ENCODE data around the gene SART3.
A peak's percentile ranks its signal among the peaks of the same experiment; 100 is the strongest.

SART3 gene

DNA sequence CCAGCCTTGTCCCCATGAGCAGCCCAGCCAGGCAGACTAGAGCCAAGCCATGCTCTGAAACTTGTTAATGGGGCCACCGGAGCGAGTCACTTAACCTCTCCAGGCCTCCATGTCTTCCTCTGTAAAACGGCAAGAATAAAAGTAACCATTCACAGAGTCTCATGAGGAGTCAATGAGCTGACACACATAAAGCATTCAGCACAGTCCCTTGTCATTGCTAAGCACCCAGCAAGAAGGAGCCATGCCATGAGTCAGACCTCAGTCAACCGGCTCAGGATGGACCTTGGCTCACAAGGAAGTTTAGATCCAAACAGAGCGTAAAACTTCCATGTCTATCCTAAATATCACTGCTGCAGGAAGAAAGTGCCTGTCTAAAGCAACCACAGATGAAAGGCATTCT lies 35.3 kb downstream of the SART3 start:
- no peak for DNase-seq (ENCODE audit: low read depth in 2 of 2, low spot score in 1 of 2)

DNA sequence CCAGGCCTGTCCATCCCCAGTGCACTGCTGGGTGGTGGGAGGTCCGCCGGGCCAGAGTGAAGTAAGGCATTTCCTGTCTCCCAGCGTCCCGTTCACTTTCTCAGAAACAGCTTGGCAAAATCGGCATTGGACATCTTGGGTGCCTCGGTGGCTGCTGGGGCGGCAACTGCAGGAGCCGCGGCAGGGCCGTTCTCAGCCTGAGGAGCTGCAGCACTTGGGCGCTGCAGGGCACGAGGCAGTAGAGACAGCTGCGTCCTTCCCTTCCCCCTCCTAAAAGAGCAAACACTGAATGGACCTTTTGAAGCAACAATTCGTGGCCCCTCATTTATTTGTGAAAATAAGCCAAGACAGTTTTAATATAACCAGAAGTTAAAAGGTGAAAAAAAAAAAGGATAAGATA lies 37.6 kb downstream of the SART3 start:
- no peak for DNase-seq (ENCODE audit: low read depth in 2 of 2, low spot score in 1 of 2)

DNA sequence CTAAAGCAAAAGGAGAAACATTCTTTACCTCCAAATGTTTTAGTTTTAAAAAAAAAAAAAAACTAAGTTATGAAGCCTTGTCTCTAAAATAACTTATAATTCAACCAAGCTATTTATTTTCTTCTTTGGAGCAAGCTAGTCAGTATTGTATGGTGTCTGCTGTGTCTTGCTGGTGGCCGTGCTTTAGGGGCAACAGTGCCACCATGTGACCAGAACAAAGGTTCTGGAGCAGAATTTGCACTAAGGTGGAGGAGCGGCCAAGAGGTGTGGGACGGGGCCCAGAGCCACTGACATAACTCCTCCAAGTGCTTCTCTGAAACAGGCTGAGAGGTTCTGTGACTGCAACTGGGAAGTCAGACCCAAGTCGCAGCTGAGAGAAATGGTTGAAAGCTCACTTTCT lies 41.4 kb downstream of the SART3 start:
- DNase-seq (ENCODE audit: low read depth in 2 of 2, low spot score in 1 of 2) = no peak

DNA sequence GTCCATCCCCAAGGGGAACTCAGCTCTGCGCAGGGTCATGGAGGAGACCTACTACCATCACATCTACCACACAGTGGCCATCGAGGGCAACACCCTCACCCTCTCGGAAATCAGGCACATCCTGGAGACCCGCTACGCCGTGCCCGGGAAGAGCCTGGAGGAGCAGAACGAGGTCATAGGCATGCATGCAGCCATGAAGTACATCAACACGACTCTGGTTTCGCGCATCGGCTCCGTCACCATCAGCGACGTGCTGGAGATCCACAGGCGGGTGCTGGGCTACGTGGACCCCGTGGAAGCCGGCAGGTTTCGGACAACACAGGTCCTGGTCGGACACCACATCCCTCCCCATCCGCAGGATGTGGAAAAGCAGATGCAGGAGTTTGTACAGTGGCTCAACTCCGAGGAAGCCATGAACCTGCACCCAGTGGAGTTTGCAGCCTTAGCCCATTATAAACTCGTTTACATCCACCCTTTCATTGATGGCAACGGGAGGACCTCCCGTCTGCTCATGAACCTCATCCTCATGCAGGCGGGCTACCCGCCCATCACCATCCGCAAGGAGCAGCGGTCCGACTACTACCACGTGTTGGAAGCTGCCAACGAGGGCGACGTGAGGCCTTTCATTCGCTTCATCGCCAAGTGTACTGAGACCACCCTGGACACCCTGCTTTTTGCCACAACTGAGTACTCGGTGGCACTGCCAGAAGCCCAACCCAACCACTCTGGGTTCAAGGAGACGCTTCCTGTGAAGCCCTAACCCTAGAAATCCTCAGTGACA lies 42.1 kb downstream of the SART3 start:
- no peak for DNase-seq (ENCODE audit: low read depth in 2 of 2, low spot score in 1 of 2)

DNA sequence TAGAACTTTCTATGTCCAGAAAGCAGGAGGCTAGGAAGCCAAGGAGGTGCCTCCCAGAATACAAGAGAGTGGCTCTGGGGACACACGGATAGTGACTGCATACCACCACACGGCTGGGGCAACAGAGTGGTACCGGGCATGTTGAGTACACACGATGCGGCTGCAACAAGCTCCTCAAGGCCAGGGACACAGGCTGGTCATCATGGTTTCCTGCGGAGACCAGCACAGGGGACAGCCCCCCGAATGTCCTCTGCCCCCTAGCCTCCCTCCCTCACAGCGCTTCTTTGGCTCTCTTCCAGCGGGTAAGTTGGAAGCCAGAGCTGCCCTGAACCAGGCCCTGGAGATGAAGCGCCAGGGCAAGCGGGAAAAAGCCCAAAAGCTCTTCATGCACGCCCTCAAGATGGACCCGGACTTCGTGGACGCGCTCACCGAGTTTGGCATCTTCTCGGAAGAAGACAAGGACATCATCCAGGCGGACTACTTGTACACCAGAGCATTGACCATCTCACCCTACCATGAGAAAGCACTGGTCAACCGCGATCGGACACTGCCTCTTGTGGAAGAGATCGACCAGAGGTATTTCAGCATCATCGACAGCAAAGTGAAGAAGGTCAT lies 42.8 kb downstream of the SART3 start:
- DNase-seq (ENCODE audit: low read depth in 2 of 2, low spot score in 1 of 2) = no peak

DNA sequence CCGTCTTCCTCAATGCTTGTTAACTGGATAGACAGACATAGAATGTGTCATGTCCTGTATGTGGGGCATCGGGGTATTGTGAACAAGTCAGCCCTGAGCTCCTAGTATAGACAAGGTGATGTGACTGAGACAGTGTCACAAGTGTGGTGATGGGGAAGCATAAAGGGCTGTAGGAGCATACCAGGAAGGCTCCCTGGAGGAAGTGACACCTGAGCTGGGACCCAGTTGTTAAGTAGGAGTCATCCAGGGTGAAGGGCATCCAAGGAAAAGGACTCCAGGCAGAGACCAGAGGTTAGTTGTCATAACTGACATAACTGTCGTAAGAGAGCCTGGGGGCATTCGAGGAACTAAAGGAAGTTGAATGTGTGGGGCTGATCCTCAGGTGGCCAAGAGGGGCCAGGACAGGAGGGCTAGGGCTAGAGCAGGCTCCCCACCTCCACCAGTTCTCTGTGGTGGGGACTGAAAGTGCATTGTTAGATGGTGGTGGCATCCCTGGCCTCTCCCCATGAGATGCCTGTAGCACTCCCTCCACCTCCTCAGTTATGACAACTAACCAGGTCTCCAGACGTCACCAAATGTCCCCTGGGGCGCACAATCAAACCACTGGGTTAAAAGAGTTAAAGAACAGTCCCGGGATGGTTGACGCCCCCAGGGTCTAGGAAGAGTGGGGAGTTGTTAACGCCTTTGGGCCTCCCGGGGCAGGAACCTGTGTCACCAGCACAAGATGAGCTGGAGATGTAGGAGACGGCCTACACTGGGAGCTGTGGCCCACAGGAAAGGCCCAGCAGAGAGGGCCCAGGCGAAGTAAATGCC lies 43.5 kb downstream of the SART3 start:
- DNase-seq (ENCODE audit: low read depth in 2 of 2, low spot score in 1 of 2) = no peak

DNA sequence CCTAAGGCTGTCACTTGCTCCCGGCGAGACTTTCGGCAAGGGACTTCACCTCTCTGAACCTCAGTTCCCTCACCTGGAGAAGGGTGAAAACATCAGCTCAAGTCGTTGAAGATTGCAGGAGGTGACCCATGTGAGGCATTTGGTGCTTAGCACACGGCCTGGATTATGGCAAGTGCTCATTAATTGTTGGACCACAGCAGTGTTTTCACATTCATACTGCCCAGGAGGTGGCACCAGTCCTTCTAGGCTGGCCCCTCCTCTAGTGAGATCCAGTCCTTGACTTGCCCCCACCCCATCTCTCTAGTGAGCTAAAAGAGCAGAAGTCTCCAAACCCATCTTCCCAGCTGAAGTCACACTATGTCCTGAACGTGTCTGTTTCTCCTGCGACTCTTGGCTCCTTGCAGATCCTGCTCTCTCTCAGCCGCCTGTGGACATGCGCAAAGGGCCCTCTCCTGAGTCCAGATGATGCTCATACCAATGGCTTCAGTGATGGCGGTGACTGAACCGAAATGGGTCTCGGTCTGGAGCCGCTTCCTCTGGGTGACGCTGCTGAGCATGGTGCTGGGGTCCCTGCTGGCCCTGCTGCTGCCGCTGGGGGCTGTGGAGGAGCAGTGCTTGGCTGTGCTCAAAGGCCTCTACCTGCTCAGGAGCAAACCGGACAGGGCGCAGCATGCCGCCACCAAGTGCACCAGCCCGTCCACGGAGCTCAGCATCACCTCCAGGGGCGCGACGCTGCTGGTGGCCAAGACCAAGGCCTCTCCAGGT lies 44.3 kb downstream of the SART3 start:
- no peak for DNase-seq (ENCODE audit: low read depth in 2 of 2, low spot score in 1 of 2)

DNA sequence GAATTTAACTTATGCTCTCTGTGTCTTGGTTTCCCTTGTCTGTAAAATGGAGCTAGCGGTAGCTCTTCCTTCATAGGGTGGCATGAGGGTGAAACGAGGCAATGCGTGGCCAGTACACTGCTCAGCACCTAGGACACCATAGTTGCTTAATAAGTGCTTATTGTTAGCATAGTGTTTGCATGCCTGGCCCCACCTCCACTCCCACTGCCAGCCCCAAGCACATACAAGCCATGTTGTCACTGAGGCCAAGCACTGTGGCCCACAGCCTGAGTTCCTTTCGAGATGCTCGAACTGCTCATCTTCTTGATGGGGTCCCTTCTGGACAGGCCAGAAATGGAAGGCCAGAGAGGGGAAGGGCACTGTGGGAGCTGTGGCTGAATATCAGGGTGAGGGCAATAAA lies 45.1 kb downstream of the SART3 start:
- no peak for DNase-seq (ENCODE audit: low read depth in 2 of 2, low spot score in 1 of 2)

DNA sequence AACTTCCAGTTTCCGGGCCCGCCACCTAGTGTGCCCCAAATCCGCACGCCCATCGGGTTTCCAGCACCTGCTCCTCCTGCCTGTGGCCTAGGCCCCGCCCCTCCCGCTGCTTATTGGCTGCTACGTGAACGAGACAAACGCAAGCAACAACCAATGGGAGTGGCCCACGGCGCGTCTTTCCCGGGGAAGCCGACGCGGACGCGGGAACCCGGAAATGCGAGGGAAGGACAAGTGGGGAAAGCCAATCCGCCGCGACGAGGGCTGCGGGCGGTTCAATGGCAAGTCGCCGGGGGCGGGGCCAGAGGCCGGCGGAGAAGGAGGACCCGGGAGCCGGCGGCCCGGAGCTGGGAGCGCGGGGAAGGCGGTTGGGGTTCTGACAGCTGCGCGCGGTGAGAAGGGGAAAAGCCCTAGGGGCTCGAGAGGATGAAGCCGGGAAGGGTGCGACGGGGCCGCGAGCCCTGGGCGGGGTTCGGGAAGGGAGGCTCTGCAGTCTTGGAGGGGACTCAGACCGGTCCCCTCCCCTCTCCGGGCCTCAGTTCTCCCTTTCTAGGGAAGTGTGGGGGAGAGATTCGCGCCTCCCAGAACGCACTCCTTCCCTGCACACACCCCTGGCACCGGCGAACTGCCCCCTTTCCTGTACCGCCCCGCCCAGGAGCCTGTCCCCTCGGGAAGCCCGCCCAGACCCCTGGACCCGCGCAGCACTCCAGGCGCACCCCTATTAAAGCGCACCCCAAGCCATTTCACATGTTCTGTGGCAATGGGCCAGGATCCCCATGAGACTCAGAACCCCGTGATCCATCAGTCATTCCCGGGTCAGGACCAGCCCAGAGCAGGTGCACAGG lies 45.8 kb downstream of the SART3 start, which contains the start of gene FICD:
Gene FICD (plus strand): TSS at position 305 of the 842 bp plus-strand sequence. CDS start 1,696 bp downstream, outside the sequence.
- peak; percentile 97 to 99 for DNase-seq (ENCODE audit: low read depth in 2 of 2, low spot score in 1 of 2)

DNA sequence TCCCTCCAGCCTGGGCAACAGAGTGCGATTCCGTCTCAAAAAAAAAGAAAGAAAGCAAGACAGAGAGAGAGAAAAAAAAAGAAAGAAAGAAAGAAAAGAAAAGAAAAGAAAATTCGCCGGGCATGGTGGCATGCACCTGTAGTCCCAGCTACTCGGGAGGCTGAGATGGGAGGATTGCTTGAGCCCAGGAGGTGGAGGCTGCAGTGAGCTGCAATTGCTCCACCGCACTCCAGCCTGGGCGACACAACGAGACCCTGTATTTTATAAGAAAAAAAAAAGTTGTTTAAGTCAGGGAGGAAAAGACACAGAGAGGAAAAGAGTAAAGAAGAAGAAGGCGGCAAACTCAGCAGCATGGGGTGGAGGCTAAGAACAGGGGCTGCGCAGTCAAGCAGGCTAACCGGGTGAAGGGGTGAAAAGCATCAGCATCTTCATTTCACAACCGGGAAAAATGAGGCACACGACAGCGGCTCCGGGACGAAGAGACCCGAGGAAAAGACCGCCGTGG lies 46.5 kb downstream of the SART3 start:
- no peak for DNase-seq (ENCODE audit: low read depth in 2 of 2, low spot score in 1 of 2)

DNA sequence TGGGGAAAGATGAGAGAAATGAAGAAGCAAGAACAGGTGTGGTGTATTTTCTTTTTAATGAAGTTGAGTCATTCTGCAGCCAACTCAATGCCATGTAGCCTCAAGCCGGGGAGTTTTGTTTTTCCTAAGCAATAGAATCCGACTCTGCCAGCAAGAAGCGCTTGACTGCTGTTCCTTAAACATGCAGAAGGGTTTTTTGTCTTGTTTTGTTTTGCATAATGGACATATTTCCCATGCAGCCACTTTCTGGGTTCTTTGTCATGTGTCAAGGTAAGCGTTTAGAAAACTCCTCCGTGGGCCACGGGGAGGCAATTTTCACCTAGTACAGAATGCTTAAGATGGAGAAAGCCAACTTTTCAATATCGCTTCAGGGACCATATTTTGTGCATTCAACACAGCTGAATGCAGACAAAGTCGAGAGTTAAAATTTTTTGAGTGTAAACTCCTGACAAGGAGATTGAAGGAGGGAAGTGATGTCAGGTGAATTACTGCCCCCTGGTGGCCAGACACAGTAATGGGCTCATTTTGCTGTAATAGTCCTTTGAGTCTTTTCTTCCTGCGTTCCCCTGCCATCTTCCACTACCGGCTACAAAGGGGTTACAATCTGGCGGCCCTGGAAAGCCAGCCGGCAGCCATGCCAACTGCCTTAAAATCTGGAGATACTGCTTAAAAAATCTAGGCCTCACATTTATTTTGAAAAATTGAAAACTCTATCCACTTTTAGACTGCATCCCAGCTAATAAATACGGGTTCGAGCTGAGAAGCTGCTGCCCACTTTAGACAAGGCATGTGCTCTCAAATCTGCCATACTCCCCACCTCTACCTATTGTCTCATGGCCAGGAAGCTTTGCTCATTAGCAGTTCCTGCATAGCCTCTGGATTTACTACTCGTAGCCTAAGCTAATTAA lies 49.1 kb downstream of the SART3 start:
- peak; percentile 54 to 70 for DNase-seq (ENCODE audit: low read depth in 2 of 2, low spot score in 1 of 2)

DNA sequence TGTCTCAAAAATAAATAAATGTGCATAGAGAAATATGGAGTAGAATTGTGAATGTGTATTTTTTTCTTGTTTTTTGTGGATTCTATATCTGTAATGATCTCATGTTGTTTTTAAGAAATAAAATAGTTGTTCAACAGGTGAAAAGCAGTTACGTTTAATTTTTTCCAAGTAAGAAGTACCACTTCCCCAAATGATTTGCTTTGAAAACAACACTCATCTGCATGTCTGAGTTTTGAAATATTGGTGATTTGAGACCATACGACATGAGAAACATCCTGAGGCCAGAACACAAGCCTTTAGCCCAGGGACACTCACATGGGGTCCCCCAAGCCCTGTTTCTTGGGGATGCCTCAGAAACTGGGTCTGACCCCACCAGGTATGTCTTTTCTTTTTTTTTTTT lies 50.1 kb downstream of the SART3 start:
- DNase-seq (ENCODE audit: low read depth in 2 of 2, low spot score in 1 of 2) = no peak

DNA sequence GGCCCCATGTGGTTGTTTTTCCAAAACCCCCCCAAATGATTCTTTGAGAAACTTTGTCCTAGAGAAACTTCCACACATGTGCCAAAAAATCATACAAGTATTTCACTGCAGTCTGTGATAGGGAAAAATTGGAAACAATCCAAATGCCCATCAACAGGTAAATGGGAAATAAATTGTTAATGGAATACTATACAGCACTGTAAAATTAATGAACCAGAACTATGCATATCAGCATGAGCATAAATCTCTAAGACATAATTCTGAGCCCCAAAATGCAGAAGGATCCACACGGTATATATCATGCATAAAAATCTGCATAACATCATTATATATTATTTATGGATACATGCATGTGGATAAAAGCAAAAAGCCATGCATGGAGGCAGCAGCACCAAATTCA lies 51.2 kb downstream of the SART3 start:
- DNase-seq (ENCODE audit: low read depth in 2 of 2, low spot score in 1 of 2) = no peak

DNA sequence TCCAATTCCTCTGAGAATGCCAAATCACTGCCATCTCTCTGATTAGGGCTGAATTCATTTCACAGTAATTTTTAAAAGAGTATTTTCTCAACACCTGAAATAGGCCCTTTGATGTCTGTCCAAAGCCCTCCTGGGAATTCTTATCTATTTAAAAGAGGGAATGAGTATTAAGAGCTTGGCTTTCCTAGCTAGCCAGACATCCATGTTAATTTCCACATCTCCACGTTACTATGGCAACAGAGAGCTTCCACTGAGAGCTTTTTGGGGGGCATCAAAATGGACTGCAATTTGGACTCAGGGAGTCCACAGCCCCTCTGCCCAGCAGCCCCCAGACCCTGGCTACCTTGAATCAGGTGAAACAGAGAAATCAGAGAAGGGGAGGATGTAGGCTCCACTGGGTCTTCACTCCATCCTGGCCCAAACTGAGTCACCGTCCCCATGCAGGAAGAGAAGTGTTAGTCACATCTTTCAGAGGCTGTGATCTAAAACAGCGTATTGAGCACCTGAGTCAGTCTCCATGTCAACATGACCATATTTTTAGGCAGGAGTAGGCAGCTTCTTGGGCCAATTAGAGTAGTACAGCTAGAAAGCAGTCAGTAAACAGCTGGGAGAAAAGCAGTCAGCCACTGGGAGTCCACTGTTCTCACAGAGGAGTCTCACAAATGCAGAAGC lies 52.9 kb downstream of the SART3 start:
- DNase-seq (ENCODE audit: low read depth in 2 of 2, low spot score in 1 of 2) = no peak

DNA sequence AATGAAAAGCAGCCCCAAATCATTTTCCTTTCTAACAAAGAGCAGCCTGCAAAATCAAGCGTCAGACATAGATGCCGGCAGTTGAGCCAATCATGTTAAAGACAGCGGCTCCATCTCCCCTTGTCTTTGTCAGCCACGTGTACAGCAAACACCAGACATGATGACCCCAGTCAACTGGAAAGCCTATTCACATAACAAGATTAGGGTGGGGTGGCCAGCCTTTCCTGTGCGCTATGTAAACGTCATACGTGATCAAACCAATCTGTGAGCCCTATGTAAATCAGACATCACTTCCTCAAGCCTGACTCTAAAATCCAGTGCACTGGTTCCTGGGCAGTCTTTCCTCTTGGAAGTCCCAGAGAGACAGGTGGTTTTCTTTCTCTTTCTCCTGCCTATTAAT lies 55.8 kb downstream of the SART3 start:
- DNase-seq (ENCODE audit: low read depth in 2 of 2, low spot score in 1 of 2) = no peak

DNA sequence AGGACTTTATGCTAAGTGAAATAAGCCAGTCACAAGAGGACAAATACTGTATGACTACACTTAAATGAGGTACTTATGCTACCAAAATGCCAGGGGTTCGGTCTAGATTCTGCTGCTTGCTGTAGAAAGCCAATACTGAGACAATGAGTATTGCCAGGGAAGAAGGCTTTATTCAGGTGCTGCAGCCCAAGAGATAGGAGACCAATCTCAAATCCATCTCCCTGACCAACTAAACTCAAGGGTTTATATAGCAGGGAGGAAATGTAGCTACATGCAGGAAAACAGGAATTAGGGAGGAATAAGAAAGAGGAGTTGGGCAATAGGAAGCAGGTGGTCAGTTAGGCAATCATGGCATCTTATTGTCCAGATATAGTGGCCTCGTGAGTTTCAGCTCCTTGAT lies 58.1 kb downstream of the SART3 start:
- no peak for DNase-seq (ENCODE audit: low read depth in 2 of 2, low spot score in 1 of 2)

DNA sequence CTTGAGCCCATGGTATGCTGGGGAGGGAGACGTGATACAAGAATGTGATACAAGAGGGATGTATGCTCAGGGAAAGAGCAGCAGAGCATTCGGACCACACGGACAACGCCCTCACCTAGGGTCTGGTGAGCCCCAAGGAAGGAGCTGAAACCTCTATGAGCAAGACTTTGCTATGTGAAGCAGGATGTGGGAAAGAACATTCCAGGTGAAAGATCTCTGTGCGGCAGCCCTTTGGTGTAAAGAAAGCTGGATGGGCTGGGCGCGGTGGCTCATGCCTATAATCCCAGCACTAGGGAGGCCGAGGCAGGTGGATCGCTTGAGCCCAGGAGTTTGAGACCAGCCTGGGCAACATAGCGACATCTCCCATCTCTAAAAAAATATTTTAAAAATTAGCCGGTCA lies 62.8 kb downstream of the SART3 start:
- DNase-seq (ENCODE audit: low read depth in 2 of 2, low spot score in 1 of 2) = no peak

DNA sequence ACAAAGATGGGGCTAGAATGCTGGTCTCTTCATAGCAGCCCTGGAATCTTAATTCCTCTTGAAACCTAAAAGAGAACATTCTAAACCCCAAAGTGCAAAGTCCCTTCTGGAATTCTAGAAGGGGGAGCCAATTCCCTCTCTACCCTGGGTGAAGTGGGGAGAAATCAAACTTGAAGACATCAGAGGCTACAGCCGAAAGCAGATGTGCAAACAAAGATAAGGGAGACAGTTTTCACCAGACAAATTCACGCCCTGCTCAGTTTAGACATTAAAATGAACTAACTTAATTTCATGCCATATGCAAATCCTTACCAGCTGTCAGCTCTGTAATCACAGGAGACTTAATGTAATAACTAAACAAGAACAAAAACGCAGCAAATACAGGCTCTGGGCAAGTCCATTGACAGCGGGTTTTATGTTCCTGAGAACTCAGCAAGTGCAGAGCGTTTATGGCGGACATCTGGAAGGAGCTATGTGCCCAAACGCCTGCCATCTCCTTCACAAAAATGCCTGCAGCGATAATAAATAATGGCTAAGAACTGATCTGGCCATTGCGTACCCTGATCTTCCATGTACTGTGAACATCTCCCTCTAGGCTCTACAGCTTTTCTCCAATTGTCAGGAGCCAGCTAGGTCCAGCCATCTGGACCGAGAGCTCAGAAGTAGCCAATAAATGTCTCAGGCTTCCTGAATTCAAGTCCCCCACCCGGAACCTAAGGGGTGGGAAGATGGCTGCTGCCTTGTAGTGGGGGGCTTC lies 65.0 kb downstream of the SART3 start:
- no peak for DNase-seq (ENCODE audit: low read depth in 2 of 2, low spot score in 1 of 2)

All from stimulated activated CD8-positive, alpha-beta memory T cell treated with anti-CD3 and anti-CD28 coated beads, Interleukin-4, amount 100 ng/mL, for 1 hour (primary cell).